ENCODE results near the gene TMEM247.

- TF ChIP-seq, protein P1, sequence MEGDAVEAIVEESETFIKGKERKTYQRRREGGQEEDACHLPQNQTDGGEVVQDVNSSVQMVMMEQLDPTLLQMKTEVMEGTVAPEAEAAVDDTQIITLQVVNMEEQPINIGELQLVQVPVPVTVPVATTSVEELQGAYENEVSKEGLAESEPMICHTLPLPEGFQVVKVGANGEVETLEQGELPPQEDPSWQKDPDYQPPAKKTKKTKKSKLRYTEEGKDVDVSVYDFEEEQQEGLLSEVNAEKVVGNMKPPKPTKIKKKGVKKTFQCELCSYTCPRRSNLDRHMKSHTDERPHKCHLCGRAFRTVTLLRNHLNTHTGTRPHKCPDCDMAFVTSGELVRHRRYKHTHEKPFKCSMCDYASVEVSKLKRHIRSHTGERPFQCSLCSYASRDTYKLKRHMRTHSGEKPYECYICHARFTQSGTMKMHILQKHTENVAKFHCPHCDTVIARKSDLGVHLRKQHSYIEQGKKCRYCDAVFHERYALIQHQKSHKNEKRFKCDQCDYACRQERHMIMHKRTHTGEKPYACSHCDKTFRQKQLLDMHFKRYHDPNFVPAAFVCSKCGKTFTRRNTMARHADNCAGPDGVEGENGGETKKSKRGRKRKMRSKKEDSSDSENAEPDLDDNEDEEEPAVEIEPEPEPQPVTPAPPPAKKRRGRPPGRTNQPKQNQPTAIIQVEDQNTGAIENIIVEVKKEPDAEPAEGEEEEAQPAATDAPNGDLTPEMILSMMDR (IDR thresholded peaks at IDR 0.05; ENCODE audit: low read depth, low read length, poor library complexity, severe bottlenecking), result no peak
- no peak for TF ChIP-seq EZH2phosphoT487 (IDR thresholded peaks at IDR 0.05; ENCODE audit: borderline replicate concordance, low read length)
Measured at GRCh38 chr2:46469116-46469515, 10.2 kb upstream of the TMEM247 start.

All from DOHH2 (cell line).